H1 (cell line): ENCODE results near the gene MORN5. TPM values are rescaled to one million over a fixed set of nuclear protein-coding genes. Genes with fewer than 3 reads are reported as not detected.

Experiments used
- CTCF ChIA-PET: fragments of 300-600 bp; sonication (Branson Sonifier 250); formaldehyde crosslinking; loops from one replicate; lab custom pipeline; 2021; ENCODE audit not compliant: partially characterized antibody; lab: Charles Lee
- POLR2A ChIA-PET: fragments of 300-600 bp; sonication (Branson Sonifier 250); formaldehyde crosslinking; loops from one replicate; lab custom pipeline; 2021; ENCODE audit warnings: inconsistent platforms; ENCODE audit not compliant: partially characterized antibody; lab: Charles Lee
- DNase-seq, 2 experiments: peaks; one replicate each; pipeline versions ENCODE4 v3.0.0 to v3.0.0-alpha.2; 2010 to 2022; ENCODE audit warnings: low spot score in 2 of 2, low read depth in 1 of 2, mixed read lengths in 1 of 2
- FAIRE-seq: peaks from 2 replicates; lab custom pipeline; 2011; peaks lifted over from hg19 to GRCh38; lab: Jason Lieb, UNC
- H2AFZ ChIP-seq: 2 replicates; pipeline ENCODE4 v1.8.1; 2012; ENCODE audit warnings: low read length, inconsistent platforms
- H2AK5ac ChIP-seq: 2 replicates; pipeline ENCODE4 v1.6.1; 2013; ENCODE audit warnings: low read depth, low read length
- H2BK120ac ChIP-seq: replicated peaks from 2 replicates; pipeline ENCODE3; 2013; ENCODE audit warnings: low read depth, low read length, inconsistent platforms
- H2BK12ac ChIP-seq: 2 replicates; pipeline ENCODE4 v1.6.1; 2013; ENCODE audit warnings: low read depth, low read length
- H2BK15ac ChIP-seq: 2 replicates; pipeline ENCODE4 v1.6.1; 2013; ENCODE audit warnings: low read length
- H2BK20ac ChIP-seq: 2 replicates; pipeline ENCODE4 v1.6.1; 2013; ENCODE audit warnings: low read length
- H2BK5ac ChIP-seq: 2 replicates; pipeline ENCODE4 v1.6.1; 2013; ENCODE audit warnings: low read depth, low read length
- H3K14ac ChIP-seq: 2 replicates; pipeline ENCODE4 v1.6.1; 2013; ENCODE audit warnings: inconsistent platforms; ENCODE audit not compliant: insufficient read length
- H3K18ac ChIP-seq: 2 replicates; pipeline ENCODE4 v1.6.1; 2013; ENCODE audit warnings: low read length; ENCODE audit errors: extremely low read depth
- H3K23ac ChIP-seq: 2 replicates; pipeline ENCODE4 v1.6.1; 2013; ENCODE audit warnings: inconsistent platforms; ENCODE audit not compliant: insufficient read length
- H3K23me2 ChIP-seq: 2 replicates; pipeline ENCODE4 v1.6.1; 2013; ENCODE audit warnings: low read depth, low read length
- H3K27ac ChIP-seq: 2 replicates; pipeline ENCODE4 v1.6.1; 2011; ENCODE audit warnings: low read depth, low read length, inconsistent platforms
- H3K27me3 ChIP-seq, 4 experiments: replicated peaks in 1 of 4; 1 replicate in 1 of 4; 2 replicates in 3 of 4; pipeline versions ENCODE4 v1.6.1 to v1.8.1; 2011 to 2013; ENCODE audit warnings: low read length in 3 of 4, mild to moderate bottlenecking in 3 of 4, inconsistent platforms in 2 of 4, mixed read lengths in 2 of 4, moderate library complexity in 1 of 4; ENCODE audit not compliant: control insufficient read depth in 3 of 4, insufficient read depth in 3 of 4; ENCODE audit errors: extremely low read depth in 1 of 4
- H3K36me3 ChIP-seq, 4 experiments: 2 replicates each; pipeline versions ENCODE4 v1.6.1 to v1.8.1; 2011 to 2013; ENCODE audit warnings: mild to moderate bottlenecking in 4 of 4, low read length in 3 of 4, moderate library complexity in 2 of 4, control low read depth in 1 of 4, inconsistent platforms in 1 of 4; ENCODE audit not compliant: insufficient read depth in 4 of 4, control insufficient read depth in 2 of 4
- H3K4ac ChIP-seq: replicated peaks from 2 replicates; pipeline ENCODE3; 2013; ENCODE audit warnings: low read length, low read depth, mixed read lengths, inconsistent platforms; ENCODE audit not compliant: insufficient read length
- H3K4me1 ChIP-seq, 4 experiments: replicated peaks in 1 of 4; 1 replicate in 1 of 4; 2 replicates in 3 of 4; pipeline versions ENCODE4 v1.6.1 to v1.8.1; 2011 to 2013; ENCODE audit warnings: low read length in 3 of 4, inconsistent platforms in 2 of 4, mixed read lengths in 1 of 4; ENCODE audit not compliant: insufficient read depth in 4 of 4, control insufficient read depth in 3 of 4
- H3K4me2 ChIP-seq, 2 experiments: 2 replicates each; pipeline versions ENCODE4 v1.6.1 to v1.8.1; 2011 to 2013; ENCODE audit warnings: low read depth in 2 of 2, low read length in 2 of 2, control low read depth in 1 of 2, inconsistent platforms in 1 of 2, mild to moderate bottlenecking in 1 of 2; ENCODE audit not compliant: insufficient read depth in 1 of 2
- H3K4me3 ChIP-seq, 4 experiments: fragments of 200-600, 300-600 bp in 1 of 4; sonication (generic), shearing (Covaris generic), sonication (Bioruptor Twin) in 1 of 4; 2 replicates each; pipeline versions ENCODE4 v1.5.1 to v1.8.1; 2011 to 2016; ENCODE audit warnings: low read length in 4 of 4, low read depth in 3 of 4, control low read depth in 2 of 4, inconsistent platforms in 2 of 4, mild to moderate bottlenecking in 2 of 4, mixed read lengths in 1 of 4, moderate library complexity in 1 of 4; ENCODE audit not compliant: insufficient read depth in 2 of 4; ENCODE audit errors: extremely low read depth in 1 of 4
- H3K56ac ChIP-seq: replicated peaks from 2 replicates; pipeline ENCODE3; 2013; ENCODE audit warnings: low read depth, mild to moderate bottlenecking, mixed read lengths, low read length, inconsistent platforms; ENCODE audit not compliant: insufficient read length
- H3K79me1 ChIP-seq: 2 replicates; pipeline ENCODE4 v1.6.1; 2013; ENCODE audit warnings: low read depth, low read length, control low read depth
- H3K79me2 ChIP-seq, 2 experiments: 2 replicates each; pipeline versions ENCODE4 v1.6.1 to v1.8.1; 2012 to 2013; ENCODE audit warnings: low read length in 2 of 2, mild to moderate bottlenecking in 2 of 2, inconsistent platforms in 1 of 2; ENCODE audit not compliant: insufficient read depth in 2 of 2, control insufficient read depth in 1 of 2
- H3K9ac ChIP-seq, 4 experiments: replicated peaks in 1 of 4; 1 replicate in 1 of 4; 2 replicates in 3 of 4; pipeline versions ENCODE4 v1.6.1 to v1.8.1; 2011 to 2013; ENCODE audit warnings: low read depth in 3 of 4, low read length in 3 of 4, control low read depth in 2 of 4, mild to moderate bottlenecking in 2 of 4, moderate library complexity in 2 of 4, inconsistent platforms in 1 of 4; ENCODE audit errors: extremely low read depth in 1 of 4
- H3K9me3 ChIP-seq, 2 experiments: 2 replicates each; pipeline versions ENCODE4 v1.6.1 to v1.8.1; 2012 to 2013; ENCODE audit warnings: mild to moderate bottlenecking in 2 of 2, moderate library complexity in 2 of 2, control low read depth in 1 of 2, inconsistent platforms in 1 of 2, low read depth in 1 of 2, low read length in 1 of 2, mixed read lengths in 1 of 2; ENCODE audit not compliant: insufficient read depth in 2 of 2
- H4K20me1 ChIP-seq, 2 experiments: replicated peaks in 1 of 2; 2 replicates each; pipeline versions ENCODE3 to v1.8.1; 2011 to 2013; ENCODE audit warnings: inconsistent platforms in 2 of 2, low read length in 2 of 2, mild to moderate bottlenecking in 1 of 2; ENCODE audit not compliant: insufficient read depth in 2 of 2, control insufficient read depth in 1 of 2
- H4K5ac ChIP-seq: 2 replicates; pipeline ENCODE4 v1.6.1; 2013; ENCODE audit warnings: low read length, low read depth, mixed read lengths, inconsistent platforms; ENCODE audit not compliant: insufficient read length
- H4K8ac ChIP-seq: 2 replicates; pipeline ENCODE4 v1.8.0; 2013; ENCODE audit warnings: mild to moderate bottlenecking, moderate library complexity, low read length, inconsistent platforms; ENCODE audit not compliant: insufficient read depth; ENCODE audit errors: extremely low read depth
- H4K91ac ChIP-seq: replicated peaks from 2 replicates; pipeline ENCODE3; 2013; ENCODE audit warnings: low read length, mixed read lengths, inconsistent platforms; ENCODE audit not compliant: insufficient read length
- ASH2L ChIP-seq: fragments of 200-600, 300-600 bp; sonication (generic); IDR thresholded peaks from one replicate; pipeline ENCODE4 v1.7.1; 2017; ENCODE audit warnings: low read length
- CHD1 ChIP-seq: IDR thresholded peaks from 2 replicates; pipeline ENCODE4 v1.6.1; 2012; ENCODE audit warnings: low read depth, low read length, improper control_type of control experiment
- CTBP2 ChIP-seq: IDR thresholded peaks from 2 replicates; pipeline ENCODE4 v1.7.0; 2011; ENCODE audit warnings: borderline replicate concordance, mild to moderate bottlenecking, moderate library complexity, mixed read lengths, low read length; ENCODE audit not compliant: insufficient read depth, insufficient read length
- EGR1 ChIP-seq: IDR thresholded peaks from 2 replicates; pipeline ENCODE4 v1.6.1; 2011; ENCODE audit warnings: low read depth, low read length, borderline replicate concordance
- GABPA ChIP-seq: IDR thresholded peaks from 2 replicates; pipeline ENCODE4 v1.6.1; 2011; ENCODE audit warnings: mild to moderate bottlenecking, low read length, moderate library complexity, borderline replicate concordance; ENCODE audit not compliant: insufficient read depth
- GTF2F1 ChIP-seq: IDR thresholded peaks from 2 replicates; pipeline ENCODE4 v1.6.1; 2012; ENCODE audit warnings: low read depth, low read length, improper control_type of control experiment, borderline replicate concordance
- HDAC2 ChIP-seq, 2 experiments: fragments of 300-600 bp in 1 of 2; sonication (generic) in 1 of 2; IDR thresholded peaks; 2 replicates each; pipeline ENCODE4 v1.6.1; 2011 to 2012; ENCODE audit warnings: low read depth in 2 of 2, low read length in 2 of 2, mild to moderate bottlenecking in 2 of 2, moderate library complexity in 2 of 2, borderline replicate concordance in 1 of 2, inconsistent platforms in 1 of 2
- KDM4A ChIP-seq: IDR thresholded peaks from one replicate; pipeline ENCODE4 v1.7.1; 2012; ENCODE audit warnings: low read depth, mild to moderate bottlenecking, moderate library complexity, low read length, inconsistent platforms; ENCODE audit not compliant: severe bottlenecking
- KDM5A ChIP-seq: fragments of 200-600 bp; IDR thresholded peaks from 2 replicates; pipeline ENCODE4 v1.7.1; 2012; ENCODE audit warnings: mild to moderate bottlenecking, low read length, inconsistent platforms, mixed read lengths
- PHF8 ChIP-seq: fragments of 200-600 bp; sonication (generic); conservative IDR thresholded peaks from 2 replicates; pipeline ENCODE4 v1.7.1; 2012; ENCODE audit warnings: low read depth, mild to moderate bottlenecking, inconsistent platforms, low read length, moderate library complexity
- SP1 ChIP-seq: IDR thresholded peaks from 2 replicates; pipeline ENCODE4 v1.6.1; 2011; ENCODE audit warnings: low read depth, low read length
- WGBS, 2 experiments: shearing (Covaris generic) in 1 of 2; methylation state at CpG; one replicate each; pipeline versions ENCODE4 v1.1.6 to v1.1.7; 2013 to 2015; ENCODE audit warnings: low lambda C conversion rate in 2 of 2, mixed read lengths in 2 of 2, inconsistent platforms in 1 of 2, low coverage in 1 of 2, missing lambda C conversion rate in 1 of 2; ENCODE audit not compliant: insufficient replicate concordance in 2 of 2, insufficient coverage in 1 of 2, insufficient read length in 1 of 2; ENCODE audit errors: extremely low coverage in 1 of 2, missing lambda C conversion rate in 1 of 2; 5-methylcytosine and 5-hydroxymethylcytosine counted together
- polyA plus RNA-seq, 7 experiments: library from polyadenylated mRNA; depleted of rRNA in 3 of 7; stranded (reverse) in 5 of 7; unstranded in 2 of 7; fragments of >200 nt in 5 of 7; fragments of 200-250 nt in 2 of 7; gene quantifications; 1 replicate in 5 of 7; 2 replicates in 1 of 7; 4 replicates in 1 of 7; pipeline versions ENCODE4 v1.2.1 to v1.2.3, GENCODE V29; 2011 to 2013; ENCODE audit warnings: missing spikeins in 2 of 7, mixed read lengths in 2 of 7
- total RNA-seq: library from RNA; stranded (reverse); fragmentation: NEBNext Ultra II Directional; extraction: Animal tissue kit (Norgen Biotek cat#: 25700); gene quantifications from 2 replicates; pipeline ENCODE4 v1.2.1, GENCODE V29; 2021

Gene MORN5
- total and polyA plus RNA-seq, 2 of the 8 experiments (the other 6 are each of a cell fraction or from before 2014, with no cell fraction given), result not detected

- Histone ChIP-seq H3K23ac (no peak overlapping the region), H2AFZ (no peak overlapping the region), H2AK5ac (no peak overlapping the region), H2BK15ac (no peak overlapping the region), H2BK12ac (no peak overlapping the region; the same call in 1 of the 2 replicates), H3K9me3 (peaks cover 0 to 3% of the 10 kb centered on the region in 2 experiments; a peak in 1 of 4 replicates), H3K27me3 (peaks cover 73 to 97% (median 92%) of the 10 kb centered on the region in 4 experiments), H4K91ac (no peak overlapping the region), H3K27ac (no peak overlapping the region), H3K4me3 (peak overlapping the region in 2 of 4 experiments; percentile 24 to 51; a peak in 3 of 8 replicates), H3K9ac (no peak overlapping the region), H4K20me1 (peaks cover 12 to 19% of the 10 kb centered on the region in 2 experiments), H2BK120ac (peak overlapping the region; percentile 24), H3K4ac (no peak overlapping the region), H4K5ac (no peak overlapping the region), H3K79me2 (no peaks in the 10 kb centered on the region), H2BK20ac (peak overlapping the region; percentile 9; the same call in 1 of the 2 replicates), H2BK5ac (no peak overlapping the region), H4K8ac (no peak overlapping the region), H3K18ac (no peak overlapping the region), H3K14ac (no peak overlapping the region), H3K4me2 (peak overlapping the region; percentile 62 to 64; a peak in 3 of 4 replicates), H3K56ac (no peak overlapping the region), H3K36me3 (no peaks in the 10 kb centered on the region; a peak in 1 of 8 replicates), H3K23me2 (peaks cover 27% of the 10 kb centered on the region; the same call in 1 of the 2 replicates), H3K79me1 (no peaks in the 10 kb centered on the region; the same call in 1 of the 2 replicates), H3K4me1 (peaks cover 5 to 33% (median 29%) of the 10 kb centered on the region in 4 experiments)
- ChIA-PET CTCF (interaction anchor here (0.8 to 5.2 kb wide), 7 partner anchors 28 to 134 kb away, joined by 3 to 56 read pairs (median 3); partner anchors contain the start of genes MORN5 and NDUFA8), POLR2A (interaction anchor here (1.0 to 2.6 kb wide), 3 partner anchors 10 to 57 kb away, joined by 3 to 26 read pairs (median 3); partner anchors contain the start of genes MORN5 and NDUFA8)
- no peak for FAIRE-seq
- DNase-seq, result no peak
- 53% methylated on average over 4 of the region's 4 CpGs; no CpG with 5 or more reads in 1 of the 2 experiments for WGBS, 2 experiments
- no peak for TF ChIP-seq GTF2F1
- TF ChIP-seq PHF8, result no peak
- 0 out of 2 replicates have a peak, but pooled peaks have one; percentile 12 for TF ChIP-seq EGR1
- TF ChIP-seq KDM5A, result no peak
- TF ChIP-seq KDM4A, result no peak
- no peak for TF ChIP-seq ASH2L
- TF ChIP-seq HDAC2 (IDR thresholded peaks at IDR 0.05; ENCODE audit: borderline replicate concordance in 1 of 2, low read depth in 2 of 2, low read length in 2 of 2), result no peak
- no peak for TF ChIP-seq CTBP2
- no peak for TF ChIP-seq CHD1
- TF ChIP-seq SP1, result peak; percentile 73
- no peak for TF ChIP-seq GABPA
These were observed 56.6 kb downstream of the MORN5 start for GRCh38 chr9:122216138-122216797.
